Prostate gland (tissue), 2 donors: Measurements from ENCODE around the gene PDIA5.

ENCODE experiments used
- CTCF ChIP-seq, 4 experiments: fragments of 200-600 bp in 2 of 4; fragments of 450-650 bp in 2 of 4; sonication (generic) in 2 of 4; IDR thresholded peaks; 1 replicate in 3 of 4; 2 replicates in 1 of 4; pipeline ENCODE4 v1.5.1; 2016 to 2019; ENCODE audit warnings: antibody characterized with exemption in 4 of 4, mild to moderate bottlenecking in 2 of 4, moderate library complexity in 2 of 4
- POLR2A ChIP-seq: fragments of 450-650 bp; IDR thresholded peaks from one replicate; pipeline ENCODE4 v1.6.1; 2016; ENCODE audit warnings: antibody characterized with exemption, mild to moderate bottlenecking
- POLR2AphosphoS5 ChIP-seq: sonication (generic); formaldehyde crosslinking; IDR thresholded peaks from one replicate; pipeline ENCODE4 v1.6.1; 2017; ENCODE audit warnings: antibody characterized with exemption

GRCh38 chr3:123072564-123072963 is 5.7 kb downstream of the PDIA5 start:
- TF ChIP-seq CTCF (IDR thresholded peaks at IDR 0.05) (no peak), POLR2AphosphoS5 (no peak), POLR2A (no peak)
